A673 (cell line): ENCODE measurements around the gene RIPOR3. TPM values are rescaled to one million over a fixed set of nuclear protein-coding genes. Genes with fewer than 3 reads are reported as not detected.
A peak's percentile ranks its signal among the peaks of the same experiment; 100 is the strongest.

ENCODE experiments used
- BruUV-seq: library from RNA; stranded (reverse); fragments of 400-500 nt; replicated peaks from 2 replicates; lab custom pipeline; 2021; lab: Mats Ljungman, UMichigan
- CTCF ChIA-PET: fragments of 300-600 bp; sonication (Branson Sonifier 250); formaldehyde crosslinking; loops from one replicate; lab custom pipeline; 2022; ENCODE audit warnings: antibody characterized with exemption; lab: Charles Lee
- POLR2A ChIA-PET: fragments of 300-600 bp; sonication (Branson Sonifier 250); formaldehyde crosslinking; loops from one replicate; lab custom pipeline; 2022; ENCODE audit warnings: antibody characterized with exemption; ENCODE audit not compliant: low non-redundant PET; lab: Charles Lee
- DNase-seq: peaks from one replicate; pipeline ENCODE4 v3.0.0-alpha.2; 2015; ENCODE audit warnings: low spot score
- H3K27ac ChIP-seq: fragments of 200-600 bp; sonication (generic); 2 replicates; pipeline ENCODE4 v1.5.1; 2016; ENCODE audit warnings: mixed run types, low read depth, mild to moderate bottlenecking, mixed read lengths, antibody characterized with exemption, low read length; ENCODE audit not compliant: poor library complexity, severe bottlenecking
- H3K27me3 ChIP-seq: fragments of 200-600 bp; sonication (generic); replicated peaks from 2 replicates; pipeline ENCODE4 v1.6.1; 2017; ENCODE audit warnings: mixed run types, low read depth, mild to moderate bottlenecking, mixed read lengths, antibody characterized with exemption, low read length; ENCODE audit not compliant: insufficient read depth, poor library complexity
- H3K36me3 ChIP-seq: fragments of 200-600 bp; sonication (generic); 2 replicates; pipeline ENCODE4 v1.6.1; 2016; ENCODE audit warnings: mixed run types, mild to moderate bottlenecking, mixed read lengths, antibody characterized with exemption, low read length; ENCODE audit not compliant: insufficient read depth, poor library complexity, severe bottlenecking
- H3K4me1 ChIP-seq: fragments of 200-600 bp; sonication (generic); 2 replicates; pipeline ENCODE4 v1.6.1; 2017; ENCODE audit warnings: mixed run types, mild to moderate bottlenecking, mixed read lengths, antibody characterized with exemption, low read length; ENCODE audit not compliant: insufficient read depth, poor library complexity, severe bottlenecking
- H3K4me3 ChIP-seq: fragments of 200-600 bp; sonication (generic); 2 replicates; pipeline ENCODE4 v1.5.1; 2016; ENCODE audit warnings: low read depth, mixed run types, mild to moderate bottlenecking, mixed read lengths, low read length; ENCODE audit not compliant: poor library complexity, severe bottlenecking
- H3K9me3 ChIP-seq: fragments of 200-600 bp; sonication (generic); 2 replicates; pipeline ENCODE4 v1.6.1; 2016; ENCODE audit warnings: mixed run types, low read depth, mild to moderate bottlenecking, mixed read lengths, antibody characterized with exemption, low read length; ENCODE audit not compliant: poor library complexity, severe bottlenecking
- EZH2 ChIP-seq: fragments of 200-600 bp; sonication (generic); IDR thresholded peaks from 2 replicates; pipeline ENCODE4 v1.6.1; 2017; ENCODE audit warnings: borderline replicate concordance, low read depth, mild to moderate bottlenecking, mixed read lengths, antibody characterized with exemption, low read length; ENCODE audit not compliant: poor library complexity, severe bottlenecking
- intact Hi-C: fragments of 100-400 bp; cut with micrococcal nuclease; formaldehyde crosslinking; loops from one replicate; pipeline ENCODE4 v1.10.0; 2022; ENCODE audit not compliant: unreplicated experiment
- total RNA-seq: library from RNA; stranded (reverse); gene quantifications from 2 replicates; pipeline ENCODE4 v1.2.3, GENCODE V29; 2021
- TF ChIP-seq, protein P1 (sequence below): fragments of 300-800, 200-600 bp; sonication (generic); conservative IDR thresholded peaks from 2 replicates; pipeline ENCODE4 v1.5.1; 2017; ENCODE audit warnings: low read depth, mild to moderate bottlenecking, antibody characterized with exemption, low read length, moderate library complexity, mixed read lengths

Gene RIPOR3
- total RNA-seq, 1 experiment from 2014 or later, result 19.1 TPM

DNA sequence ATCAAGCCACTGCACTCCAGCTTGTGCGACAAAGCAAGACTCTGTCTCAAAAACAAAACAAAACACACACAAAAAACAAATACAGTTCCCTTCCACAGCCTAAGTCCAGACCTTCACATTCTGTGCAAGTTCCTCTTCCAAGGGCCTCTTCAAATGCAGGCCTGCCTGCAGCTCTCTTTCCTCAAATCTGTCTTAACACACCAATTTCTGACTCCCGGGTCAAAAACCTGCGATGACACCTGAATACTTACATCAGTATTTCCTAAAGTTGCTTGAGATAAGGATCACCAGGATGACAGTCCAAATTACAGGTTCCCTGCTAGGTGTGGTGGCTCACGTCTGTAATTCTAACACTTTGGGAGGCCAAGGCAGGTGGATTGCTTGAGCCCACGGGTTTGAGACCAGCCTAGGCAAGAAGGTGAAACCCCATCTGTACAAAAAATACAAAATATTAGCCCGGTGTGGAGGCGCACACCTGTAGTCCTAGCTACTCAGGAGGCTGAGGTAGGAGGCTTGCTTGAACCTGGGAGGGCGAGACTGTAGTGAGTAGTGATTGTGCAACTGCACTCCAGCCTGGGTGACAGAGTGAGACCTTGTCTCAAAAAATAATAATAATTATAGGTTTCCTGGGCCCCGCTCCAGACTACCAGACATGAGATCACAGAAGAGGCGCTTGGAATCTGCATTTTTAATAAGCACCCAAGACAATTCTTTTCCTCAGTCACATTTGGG lies 31.2 kb upstream of the RIPOR3 start:
- intact Hi-C loops, result no loop called here
- BruUV-seq, result no TSS peak
- peak overlapping the region; percentile 7 for H3K27ac ChIP-seq
- ChIA-PET POLR2A (no interaction called here), CTCF (no interaction called here)
- H3K36me3 ChIP-seq, result no peaks in the 10 kb centered on the region
- TF ChIP-seq, protein P1, sequence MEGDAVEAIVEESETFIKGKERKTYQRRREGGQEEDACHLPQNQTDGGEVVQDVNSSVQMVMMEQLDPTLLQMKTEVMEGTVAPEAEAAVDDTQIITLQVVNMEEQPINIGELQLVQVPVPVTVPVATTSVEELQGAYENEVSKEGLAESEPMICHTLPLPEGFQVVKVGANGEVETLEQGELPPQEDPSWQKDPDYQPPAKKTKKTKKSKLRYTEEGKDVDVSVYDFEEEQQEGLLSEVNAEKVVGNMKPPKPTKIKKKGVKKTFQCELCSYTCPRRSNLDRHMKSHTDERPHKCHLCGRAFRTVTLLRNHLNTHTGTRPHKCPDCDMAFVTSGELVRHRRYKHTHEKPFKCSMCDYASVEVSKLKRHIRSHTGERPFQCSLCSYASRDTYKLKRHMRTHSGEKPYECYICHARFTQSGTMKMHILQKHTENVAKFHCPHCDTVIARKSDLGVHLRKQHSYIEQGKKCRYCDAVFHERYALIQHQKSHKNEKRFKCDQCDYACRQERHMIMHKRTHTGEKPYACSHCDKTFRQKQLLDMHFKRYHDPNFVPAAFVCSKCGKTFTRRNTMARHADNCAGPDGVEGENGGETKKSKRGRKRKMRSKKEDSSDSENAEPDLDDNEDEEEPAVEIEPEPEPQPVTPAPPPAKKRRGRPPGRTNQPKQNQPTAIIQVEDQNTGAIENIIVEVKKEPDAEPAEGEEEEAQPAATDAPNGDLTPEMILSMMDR, result no peak
- no peak for TF ChIP-seq EZH2
- no peaks in the 10 kb centered on the region for H3K9me3 ChIP-seq
- no peak overlapping the region for H3K4me3 ChIP-seq
- peaks cover 23% of the 10 kb centered on the region for H3K4me1 ChIP-seq
- DNase-seq, result no peak
- H3K27me3 ChIP-seq, result no peaks in the 10 kb centered on the region

DNA sequence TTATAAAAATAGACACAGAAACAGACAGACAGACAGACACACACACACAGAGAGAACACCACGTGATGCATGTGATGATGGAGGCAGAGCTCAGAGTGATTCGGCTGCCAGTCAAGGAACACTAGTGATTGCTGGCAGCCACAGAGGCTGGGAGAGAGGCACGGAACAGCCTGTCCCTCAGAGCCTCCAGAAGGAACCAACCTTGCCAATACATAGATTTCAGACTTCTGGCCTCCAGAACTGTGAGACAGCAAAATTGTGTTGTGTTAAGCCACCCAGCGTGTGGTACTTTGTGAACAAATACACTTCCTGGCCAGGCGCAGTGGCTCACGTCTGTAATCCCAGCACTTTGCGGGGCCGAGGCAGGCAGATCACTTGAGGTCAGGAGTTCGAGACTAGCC lies 30.5 kb upstream of the RIPOR3 start:
- Histone ChIP-seq H3K4me1 (peaks cover 23% of the 10 kb centered on the region), H3K27ac (peak overlapping the region; percentile 7), H3K36me3 (no peaks in the 10 kb centered on the region), H3K4me3 (no peak overlapping the region), H3K9me3 (no peaks in the 10 kb centered on the region), H3K27me3 (no peaks in the 10 kb centered on the region)
- ChIA-PET POLR2A (no interaction called here), CTCF (no interaction called here)
- no TSS peak for BruUV-seq
- no peak for DNase-seq
- intact Hi-C loops, result no loop called here
- TF ChIP-seq EZH2, result no peak
- TF ChIP-seq, protein P1, result no peak

DNA sequence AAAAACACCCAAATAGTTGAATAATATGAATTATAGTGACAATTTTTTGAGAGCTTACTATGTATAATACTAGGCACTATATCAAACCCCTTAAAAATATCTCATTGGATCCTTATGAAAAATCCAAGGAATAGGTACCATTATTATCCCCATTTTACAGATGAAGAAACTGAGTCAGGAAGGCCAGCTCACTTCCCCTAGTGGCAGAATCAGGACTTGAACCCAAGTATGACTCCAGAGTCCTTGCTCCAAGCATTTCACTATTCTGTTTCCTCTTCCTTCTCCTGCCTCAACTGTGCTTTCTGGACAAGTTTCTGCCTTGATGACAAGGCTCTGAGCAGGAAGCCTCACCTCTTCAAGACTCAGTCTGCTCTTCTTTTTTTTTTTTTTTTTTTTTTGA lies 29.2 kb upstream of the RIPOR3 start:
- no peak for DNase-seq
- intact Hi-C loops, result no loop called here
- ChIA-PET CTCF (interaction anchor here (0.6 kb wide), 1 partner anchor 11 kb away, joined by 4 read pairs; the partner anchor contains the start of gene PARD6B), POLR2A (interaction anchor here (0.7 kb wide), 1 partner anchor 81 kb away, joined by 17 read pairs; no protein-coding TSS in a partner anchor)
- peaks cover 21% of the 10 kb centered on the region for H3K4me1 ChIP-seq
- H3K27ac ChIP-seq, result no peak overlapping the region
- H3K27me3 ChIP-seq, result no peaks in the 10 kb centered on the region
- no peaks in the 10 kb centered on the region for H3K36me3 ChIP-seq
- BruUV-seq, result no TSS peak
- TF ChIP-seq, protein P1, result no peak
- TF ChIP-seq EZH2, result no peak
- no peak overlapping the region for H3K4me3 ChIP-seq
- no peaks in the 10 kb centered on the region for H3K9me3 ChIP-seq
